ACC112 (cell line): ENCODE data around the gene FAF1.
"Not testable (repeated sequence)": the region's sequence is repeated elsewhere in the genome, so short reads cannot be mapped to it uniquely, and the experiment has no call there.

Source experiments
- H2AFZ ChIP-seq: fragments of 200-600 bp; sonication (generic); one replicate; pipeline ENCODE4 v1.6.0; 2017; ENCODE audit warnings: antibody characterized with exemption, low read length; ENCODE audit not compliant: unreplicated experiment
- H3K27ac ChIP-seq: fragments of 200-600 bp; sonication (generic); 2 replicates; pipeline ENCODE4 v1.5.1; 2014; ENCODE audit warnings: low read depth, mild to moderate bottlenecking, antibody characterized with exemption, low read length, moderate library complexity
- H3K27me3 ChIP-seq: fragments of 200-600 bp; sonication (generic); 2 replicates; pipeline ENCODE4 v1.6.1; 2014; ENCODE audit warnings: mild to moderate bottlenecking, antibody characterized with exemption, low read length, moderate library complexity, mixed read lengths; ENCODE audit not compliant: insufficient read depth
- H3K36me3 ChIP-seq: fragments of 200-600 bp; sonication (generic); 2 replicates; pipeline ENCODE4 v1.6.1; 2016; ENCODE audit warnings: mild to moderate bottlenecking, antibody characterized with exemption, low read length, moderate library complexity, mixed read lengths; ENCODE audit not compliant: insufficient read depth
- H3K4me1 ChIP-seq: fragments of 200-600 bp; sonication (generic); one replicate; pipeline ENCODE4 v1.6.1; 2016; ENCODE audit warnings: low read length, mixed read lengths; ENCODE audit not compliant: insufficient read depth, unreplicated experiment, control insufficient read depth
- H3K4me3 ChIP-seq: fragments of 200-600 bp; sonication (generic); 2 replicates; pipeline ENCODE4 v1.5.1; 2014; ENCODE audit warnings: mild to moderate bottlenecking, low read depth, low read length
- H3K79me2 ChIP-seq: fragments of 200-600 bp; sonication (generic); one replicate; pipeline ENCODE4 v1.6.0; 2016; ENCODE audit warnings: low read length; ENCODE audit not compliant: control insufficient read depth, unreplicated experiment, insufficient read depth

FAF1 gene

DNA sequence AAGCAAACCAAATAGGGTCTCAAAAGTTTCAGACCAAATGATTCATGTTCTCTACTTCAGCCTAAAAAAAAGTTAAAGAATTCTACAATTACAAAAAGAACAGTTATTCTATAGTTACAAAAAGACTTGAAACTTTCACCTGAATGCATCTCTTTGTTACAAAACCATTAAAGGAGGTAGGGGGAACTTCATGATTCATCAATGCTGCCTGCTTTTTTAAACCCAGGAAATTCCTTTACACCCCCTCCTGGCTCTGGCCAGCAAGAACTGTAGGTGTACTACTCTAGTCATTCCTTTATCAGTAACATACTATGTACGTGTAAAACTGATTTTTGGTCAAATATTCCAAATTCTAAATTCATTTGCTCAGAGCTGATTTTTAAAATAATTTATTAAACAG lies 5.0 kb downstream of the FAF1 start:
- Histone ChIP-seq H3K4me1 (peaks cover 12% of the 10 kb centered on the region), H3K79me2 (peaks cover 69% of the 10 kb centered on the region), H3K36me3 (peaks cover 4% of the 10 kb centered on the region; the same call in 1 of the 2 replicates), H2AFZ (no peak overlapping the region), H3K4me3 (no peak overlapping the region), H3K27ac (no peak overlapping the region), H3K27me3 (no peaks in the 10 kb centered on the region)

DNA sequence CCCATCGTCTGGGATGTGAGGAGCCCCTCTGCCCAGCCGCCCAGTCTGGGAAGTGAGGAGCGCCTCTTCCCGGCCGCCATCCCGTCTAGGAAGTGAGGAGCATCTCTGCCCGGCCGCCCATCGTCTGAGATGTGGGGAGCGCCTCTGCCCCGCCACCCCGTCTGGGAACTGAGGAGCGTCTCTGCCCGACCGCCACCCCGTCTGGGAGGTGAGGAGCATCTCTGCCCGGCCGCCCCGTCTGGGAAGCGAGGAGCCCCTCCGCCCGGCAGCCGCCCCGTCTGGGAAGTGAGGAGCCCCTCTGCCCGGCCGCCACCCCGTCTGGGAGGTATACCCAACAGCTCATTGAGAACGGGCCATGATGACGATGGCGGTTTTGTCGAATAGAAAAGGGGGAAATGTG lies 7.5 kb downstream of the FAF1 start:
- H2AFZ ChIP-seq, H3K27me3 ChIP-seq, H3K4me1 ChIP-seq, H3K27ac ChIP-seq, H3K4me3 ChIP-seq, H3K36me3 ChIP-seq: not testable (repeated sequence)
- H3K79me2 ChIP-seq = peaks cover 71% of the 10 kb centered on the region

DNA sequence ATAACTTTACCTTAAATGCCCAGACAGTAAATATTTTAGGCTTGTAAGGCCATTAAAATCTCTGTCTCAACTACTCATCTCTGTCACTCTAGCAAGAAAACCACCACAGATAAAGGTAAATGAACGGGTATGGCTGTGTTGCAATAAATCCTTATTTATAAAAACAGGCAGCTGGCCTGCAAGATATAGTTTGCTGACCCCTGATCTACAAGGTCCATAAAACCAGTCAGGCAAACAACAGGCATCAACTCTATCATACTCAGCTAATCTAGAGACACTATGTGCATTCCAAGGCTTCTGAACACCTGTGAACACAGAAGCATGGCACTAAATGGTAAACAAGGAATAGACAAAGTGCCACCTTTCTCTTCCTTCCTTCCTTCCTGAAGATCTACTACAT lies 9.7 kb downstream of the FAF1 start:
- peaks cover 4% of the 10 kb centered on the region; the same call in 1 of the 2 replicates for H3K36me3 ChIP-seq
- H3K79me2 ChIP-seq = peaks cover 75% of the 10 kb centered on the region
- H3K4me3 ChIP-seq = no peak overlapping the region
- H3K4me1 ChIP-seq = peaks cover 8% of the 10 kb centered on the region
- no peaks in the 10 kb centered on the region for H3K27me3 ChIP-seq
- no peak overlapping the region for H2AFZ ChIP-seq
- H3K27ac ChIP-seq = no peak overlapping the region

DNA sequence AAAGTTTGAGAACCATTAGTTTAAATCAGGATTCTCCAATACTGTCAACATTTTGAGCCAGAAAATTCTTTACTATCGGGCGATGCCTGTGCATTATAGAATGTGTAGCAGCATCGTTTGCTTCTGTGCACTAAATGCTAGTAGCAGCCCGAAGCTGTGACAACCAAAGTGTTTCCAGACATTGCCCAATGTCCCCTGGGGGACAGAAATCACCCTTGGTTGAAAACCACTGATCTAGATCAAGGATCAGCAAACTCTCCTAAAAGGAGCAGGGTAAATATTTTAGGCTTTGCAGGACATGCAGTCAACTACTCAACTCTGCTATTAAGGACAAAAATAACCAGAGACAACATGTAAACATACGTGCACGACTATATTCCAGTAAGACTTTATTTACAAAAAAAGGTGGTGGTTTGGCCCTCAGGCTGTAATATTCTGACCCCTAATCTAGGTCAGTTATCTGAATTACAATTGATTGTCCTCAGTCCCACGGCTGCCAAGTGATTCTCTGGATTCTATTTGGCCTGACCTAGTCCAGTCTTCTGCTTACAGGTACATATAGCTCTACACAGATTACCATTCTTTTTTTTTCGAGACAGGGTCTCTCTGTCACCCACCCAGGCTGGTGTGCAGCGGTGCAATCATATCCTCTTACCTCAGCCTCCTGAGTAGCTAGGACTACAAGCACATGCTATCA lies 10.6 kb downstream of the FAF1 start:
- peaks cover 75% of the 10 kb centered on the region for H3K79me2 ChIP-seq
- no peak overlapping the region for H2AFZ ChIP-seq
- H3K4me1 ChIP-seq = peaks cover 2% of the 10 kb centered on the region
- H3K36me3 ChIP-seq = peaks cover 4% of the 10 kb centered on the region; the same call in 1 of the 2 replicates
- H3K27ac ChIP-seq = no peak overlapping the region
- H3K4me3 ChIP-seq = no peak overlapping the region
- no peaks in the 10 kb centered on the region for H3K27me3 ChIP-seq

DNA sequence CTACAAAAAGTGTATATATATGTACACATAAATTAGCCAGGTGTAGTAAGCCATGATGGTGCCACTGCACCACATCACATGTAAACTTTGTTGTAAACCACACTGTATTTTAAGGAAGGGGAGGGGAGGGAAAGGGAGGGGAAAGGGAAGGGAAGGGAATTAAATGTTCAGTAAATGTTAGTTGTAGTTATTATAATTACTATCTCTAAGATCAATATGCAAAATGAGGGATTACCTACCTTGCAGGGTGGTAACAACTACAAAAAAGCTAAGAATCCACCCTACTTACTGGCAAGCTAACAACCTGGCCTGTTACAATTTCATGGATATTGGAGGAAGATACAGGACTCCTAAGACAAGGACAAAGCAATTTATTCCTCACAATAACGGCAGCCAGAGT lies 17.7 kb downstream of the FAF1 start:
- Histone ChIP-seq H2AFZ (no peak overlapping the region), H3K27ac (no peak overlapping the region), H3K4me1 (no peaks in the 10 kb centered on the region), H3K27me3 (no peaks in the 10 kb centered on the region), H3K36me3 (no peaks in the 10 kb centered on the region), H3K79me2 (peaks cover 64% of the 10 kb centered on the region), H3K4me3 (no peak overlapping the region)

DNA sequence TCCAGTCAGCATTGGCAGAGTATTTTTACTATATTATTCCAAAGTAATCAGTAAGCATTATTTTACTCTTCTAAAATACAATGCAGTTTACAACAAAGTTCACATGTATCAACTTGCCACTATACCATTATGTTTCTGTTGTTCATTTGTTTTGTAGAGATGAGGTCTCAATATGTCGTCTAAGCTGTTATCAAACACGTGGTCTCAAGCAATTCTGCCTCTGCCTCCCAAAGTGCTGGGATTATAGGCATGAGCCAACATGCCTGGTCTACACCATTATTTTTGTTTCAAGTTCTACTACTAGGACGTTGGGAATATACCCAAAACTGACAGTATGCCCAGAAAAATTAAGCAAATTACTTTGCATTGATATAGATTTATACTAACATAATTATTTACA lies 19.8 kb downstream of the FAF1 start:
- H3K36me3 ChIP-seq = no peaks in the 10 kb centered on the region
- H3K4me3 ChIP-seq = no peak overlapping the region
- H3K27ac ChIP-seq = no peak overlapping the region
- no peaks in the 10 kb centered on the region for H3K27me3 ChIP-seq
- peaks cover 55% of the 10 kb centered on the region for H3K79me2 ChIP-seq
- H2AFZ ChIP-seq = no peak overlapping the region
- no peaks in the 10 kb centered on the region for H3K4me1 ChIP-seq

DNA sequence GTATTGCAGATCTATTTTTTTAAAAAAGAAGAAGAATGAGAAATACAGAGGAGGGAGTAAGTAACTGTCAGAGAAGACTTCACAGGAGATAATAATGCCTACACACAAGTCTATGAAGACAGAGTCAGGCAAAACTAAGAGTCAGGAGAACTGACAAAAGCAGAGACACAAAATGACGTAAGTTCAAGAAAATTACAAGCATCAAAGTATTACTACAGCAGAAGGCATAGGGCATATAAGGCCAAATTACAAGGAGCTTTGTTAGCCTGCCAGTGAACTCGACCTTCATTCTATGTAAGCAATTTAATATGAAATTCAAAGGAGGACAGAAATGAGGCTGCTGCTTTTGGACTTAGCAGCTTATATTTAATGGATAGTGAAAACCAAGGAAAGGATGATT lies 23.7 kb downstream of the FAF1 start:
- H3K27ac ChIP-seq = no peak overlapping the region

DNA sequence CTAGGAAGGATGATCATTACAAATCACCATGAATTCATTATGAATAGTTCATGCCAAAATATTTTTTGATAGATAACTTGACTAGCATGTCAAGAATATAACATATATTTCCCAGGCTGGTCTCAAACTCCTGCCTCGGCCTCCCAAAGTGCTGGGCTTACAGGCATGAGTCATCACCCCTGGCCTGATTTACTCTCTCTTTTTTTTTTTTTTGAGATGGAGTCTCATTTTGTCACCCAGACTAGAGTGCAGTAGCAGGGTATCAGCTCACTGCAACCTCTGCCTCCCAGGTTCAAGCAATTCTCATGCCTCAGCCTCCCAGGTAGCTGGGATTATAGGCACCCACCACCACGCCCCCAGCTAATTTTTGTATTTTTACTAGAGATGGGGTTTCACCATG lies 24.8 kb downstream of the FAF1 start:
- H3K79me2 ChIP-seq = peaks cover 21% of the 10 kb centered on the region
- H3K4me1 ChIP-seq, H3K27ac ChIP-seq, H3K27me3 ChIP-seq, H2AFZ ChIP-seq, H3K4me3 ChIP-seq, H3K36me3 ChIP-seq: not testable (repeated sequence)

More for the DNA sequence above, 23.7 kb downstream of the FAF1 start:
- Histone ChIP-seq H3K27me3 (no peaks in the 10 kb centered on the region), H3K36me3 (no peaks in the 10 kb centered on the region), H2AFZ (no peak overlapping the region), H3K4me1 (no peaks in the 10 kb centered on the region), H3K4me3 (no peak overlapping the region), H3K79me2 (peaks cover 23% of the 10 kb centered on the region)

DNA sequence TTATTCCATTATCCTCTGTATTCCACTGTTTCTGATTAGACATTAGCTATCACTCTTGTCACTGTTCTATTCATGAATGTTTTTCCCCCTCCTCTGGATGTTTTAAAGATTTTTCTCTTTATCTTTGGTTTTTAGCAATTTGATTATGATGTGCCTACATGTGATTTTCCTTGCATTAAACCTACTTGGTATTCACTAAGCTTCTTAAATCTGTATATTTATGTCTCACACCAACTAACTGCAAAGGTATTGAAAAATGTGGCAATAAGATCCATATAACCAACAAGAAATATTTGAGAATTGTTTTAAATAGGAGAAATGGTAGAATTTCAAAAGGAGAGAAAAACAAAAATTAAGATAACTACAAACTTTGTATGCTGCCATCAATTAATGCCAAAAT lies 25.2 kb downstream of the FAF1 start:
- no peaks in the 10 kb centered on the region for H3K4me1 ChIP-seq
- H2AFZ ChIP-seq = no peak overlapping the region
- H3K27ac ChIP-seq = no peak overlapping the region
- H3K27me3 ChIP-seq = no peaks in the 10 kb centered on the region
- peaks cover 26% of the 10 kb centered on the region for H3K79me2 ChIP-seq
- no peak overlapping the region for H3K4me3 ChIP-seq
- H3K36me3 ChIP-seq = no peaks in the 10 kb centered on the region

DNA sequence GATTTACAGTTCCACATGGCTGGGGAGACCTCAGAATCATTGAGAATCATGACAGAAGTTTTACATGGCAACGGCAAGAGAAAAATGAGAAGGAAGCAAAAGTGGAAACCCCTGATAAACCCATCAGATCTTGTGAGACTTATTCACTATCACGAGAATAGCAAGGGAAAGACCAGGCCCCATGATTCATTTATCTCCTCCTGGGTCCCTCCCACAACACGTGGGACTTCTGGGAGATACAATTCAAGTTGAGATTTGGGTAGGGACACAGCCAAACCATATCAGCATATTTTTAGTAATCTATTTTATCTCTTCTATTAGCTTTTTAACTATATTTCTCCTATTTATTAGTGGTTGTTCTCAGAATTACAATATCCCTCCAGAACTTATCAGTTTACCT lies 26.3 kb downstream of the FAF1 start:
- H2AFZ ChIP-seq, H3K4me3 ChIP-seq, H3K27me3 ChIP-seq, H3K4me1 ChIP-seq, H3K36me3 ChIP-seq, H3K27ac ChIP-seq: not testable (repeated sequence)
- peaks cover 27% of the 10 kb centered on the region for H3K79me2 ChIP-seq

DNA sequence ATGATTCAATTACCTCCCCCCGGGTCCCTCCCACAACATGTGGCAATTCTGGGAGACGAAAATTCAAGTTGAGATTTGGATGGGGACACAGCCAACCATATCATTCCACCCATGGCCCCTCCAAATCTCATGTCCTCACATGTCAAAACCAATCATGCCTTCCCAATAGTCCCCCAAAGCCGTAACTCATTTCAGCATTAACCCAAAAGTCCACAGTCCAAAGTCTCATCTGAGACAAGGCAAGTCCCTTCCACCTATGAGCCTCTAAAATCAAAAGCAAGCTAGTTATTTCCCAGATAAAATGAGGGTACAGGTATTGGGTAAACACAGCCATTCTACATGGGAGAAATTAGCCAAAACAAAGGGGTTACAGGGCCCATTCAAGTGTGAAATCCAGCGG lies 28.0 kb downstream of the FAF1 start:
- H3K36me3 ChIP-seq, H2AFZ ChIP-seq, H3K27ac ChIP-seq, H3K27me3 ChIP-seq, H3K4me1 ChIP-seq, H3K4me3 ChIP-seq: not testable (repeated sequence)
- peaks cover 33% of the 10 kb centered on the region for H3K79me2 ChIP-seq
